ENCODE measurements around the gene LIPA.
"Not testable (repeated sequence)": the region's sequence is repeated elsewhere in the genome, so short reads cannot be mapped to it uniquely, and the experiment has no call there.

The LIPA gene

GRCh38 chr10:89262086-89263051, 10.8 kb upstream of the LIPA start:
- no peak for TF ChIP-seq CTCF (IDR thresholded peaks at IDR 0.05; ENCODE audit: low read depth, low read length)
- DNase-seq (ENCODE audit: low read depth in 2 of 2), result peak; percentile 40 to 45
- H3K4me3 ChIP-seq (replicated peaks in 1 of 2; ENCODE audit: low read depth in 2 of 2, low read length in 2 of 2), result no peak overlapping the region

- DNase-seq (ENCODE audit: low read depth in 2 of 2), result no peak
Measured at GRCh38 chr10:89258881-89259280, 7.3 kb upstream of the LIPA start.

DNA sequence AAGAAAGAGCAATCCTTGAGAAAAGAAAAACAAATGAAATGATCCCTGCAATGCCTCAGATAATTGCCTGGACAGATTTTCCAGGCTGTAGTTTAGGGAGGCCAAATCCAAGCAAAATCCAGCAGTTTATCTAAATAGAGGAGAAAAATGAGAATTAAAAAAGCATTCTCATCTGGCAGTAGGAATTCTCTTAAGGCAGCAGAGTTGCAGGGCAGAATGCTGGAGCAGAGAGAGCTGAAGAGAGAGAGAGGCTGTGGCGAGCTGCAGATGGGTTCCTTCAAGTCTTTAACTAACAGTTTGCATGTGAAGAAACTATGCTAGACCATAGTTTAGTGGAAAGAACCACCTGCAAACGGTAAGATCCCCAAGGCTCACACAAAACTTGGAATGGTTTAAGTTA, 6.0 kb upstream of the LIPA start:
- TF ChIP-seq CTCF (IDR thresholded peaks at IDR 0.05; ENCODE audit: low read depth, low read length), result no peak
- DNase-seq (ENCODE audit: low read depth in 2 of 2), result no peak

More at GRCh38 chr10:89258881-89259280, 7.3 kb upstream of the LIPA start:
- TF ChIP-seq CTCF (IDR thresholded peaks at IDR 0.05; ENCODE audit: low read depth, low read length), result no peak
- no peak overlapping the region for H3K4me3 ChIP-seq (replicated peaks in 1 of 2; ENCODE audit: low read depth in 2 of 2, low read length in 2 of 2)

GRCh38 chr10:89256962-89257361, 5.4 kb upstream of the LIPA start:
- TF ChIP-seq CTCF (IDR thresholded peaks at IDR 0.05; ENCODE audit: low read depth, low read length), result no peak
- no peak for DNase-seq (ENCODE audit: low read depth in 2 of 2)
- H3K4me3 ChIP-seq (replicated peaks in 1 of 2; ENCODE audit: low read depth in 2 of 2, low read length in 2 of 2), result no peak overlapping the region

More for the DNA sequence above, 6.0 kb upstream of the LIPA start:
- no peak overlapping the region for H3K4me3 ChIP-seq (replicated peaks in 1 of 2; ENCODE audit: low read depth in 2 of 2, low read length in 2 of 2)

DNA sequence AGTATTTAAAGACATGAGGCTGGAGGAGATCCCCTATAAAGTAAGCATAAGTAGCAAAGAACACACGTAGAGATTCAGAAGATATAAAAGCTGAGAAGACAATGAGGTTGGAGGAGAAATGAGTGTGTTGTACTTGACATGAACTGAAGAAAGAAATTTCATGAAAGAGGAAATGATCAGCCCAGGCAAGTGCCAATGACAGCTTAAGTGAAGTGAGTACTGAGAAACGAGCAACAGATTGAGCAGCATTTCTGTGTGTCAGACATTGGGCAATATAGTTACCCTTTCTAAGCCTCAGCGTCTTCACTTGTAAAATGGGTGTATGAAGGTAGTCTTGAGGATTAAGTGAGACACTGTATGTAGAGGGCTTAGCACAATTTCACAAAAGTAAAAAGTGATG, 4.8 kb upstream of the LIPA start:
- no peak for DNase-seq (ENCODE audit: low read depth in 2 of 2)
- no peak overlapping the region for H3K4me3 ChIP-seq (replicated peaks in 1 of 2; ENCODE audit: low read depth in 2 of 2, low read length in 2 of 2)
- TF ChIP-seq CTCF (IDR thresholded peaks at IDR 0.05; ENCODE audit: low read depth, low read length), result no peak

GRCh38 chr10:89255793-89256192, 4.2 kb upstream of the LIPA start:
- no peak for TF ChIP-seq CTCF (IDR thresholded peaks at IDR 0.05; ENCODE audit: low read depth, low read length)
- no peak overlapping the region for H3K4me3 ChIP-seq (replicated peaks in 1 of 2; ENCODE audit: low read depth in 2 of 2, low read length in 2 of 2)
- no peak for DNase-seq (ENCODE audit: low read depth in 2 of 2)

- DNase-seq (ENCODE audit: low read depth in 2 of 2), result not testable (repeated sequence)
Measured at GRCh38 chr10:89255091-89255579, 3.6 kb upstream of the LIPA start.

More at GRCh38 chr10:89255091-89255579, 3.6 kb upstream of the LIPA start:
- not testable (repeated sequence) for H3K4me3 ChIP-seq (replicated peaks in 1 of 2; ENCODE audit: low read depth in 2 of 2, low read length in 2 of 2)
